ENCODE measurements around the gene NCK1. TPM values are rescaled to one million over a fixed set of nuclear protein-coding genes. Genes with fewer than 3 reads are reported as not detected.

The NCK1 gene
- total and polyA plus RNA-seq, 9 donors = 24.2 to 34.6 (median 27.5) TPM

- no peak for DNase-seq
- H3K36me3 ChIP-seq (ENCODE audit: control insufficient read depth, insufficient read depth, low read length) = no peaks in the 10 kb centered on the region
- H3K27ac ChIP-seq (ENCODE audit: low read length) = no peak overlapping the region
- H3K27me3 ChIP-seq (ENCODE audit: control insufficient read depth, insufficient read depth, low read length) = no peaks in the 10 kb centered on the region
- no peak overlapping the region for H3K4me3 ChIP-seq (ENCODE audit: low read length)
- WGBS (ENCODE audit: insufficient coverage) = no CpG with 5 or more reads among the region's 3 CpGs
- no peaks in the 10 kb centered on the region for H3K9me3 ChIP-seq (replicated peaks; ENCODE audit: control insufficient read depth, low read depth, low read length)
- no peaks in the 10 kb centered on the region for H3K4me1 ChIP-seq (ENCODE audit: control insufficient read depth, insufficient read depth, low read length)
These were observed 26.0 kb upstream of the NCK1 start for GRCh38 chr3:136835813-136836510.

- no peaks in the 10 kb centered on the region for H3K9me3 ChIP-seq (replicated peaks; ENCODE audit: control insufficient read depth, low read depth, low read length)
- no peak for DNase-seq
- no peaks in the 10 kb centered on the region for H3K4me1 ChIP-seq (ENCODE audit: control insufficient read depth, insufficient read depth, low read length)
These were observed 25.4 kb upstream of the NCK1 start for GRCh38 chr3:136836511-136837156.

GRCh38 chr3:136838641-136839555 is 23.1 kb upstream of the NCK1 start:
- H3K27ac ChIP-seq (ENCODE audit: low read length) = no peak overlapping the region
- no peak overlapping the region for H3K4me3 ChIP-seq (ENCODE audit: low read length)
- no peaks in the 10 kb centered on the region for H3K27me3 ChIP-seq (ENCODE audit: control insufficient read depth, insufficient read depth, low read length)
- H3K9me3 ChIP-seq (replicated peaks; ENCODE audit: control insufficient read depth, low read depth, low read length) = no peaks in the 10 kb centered on the region
- DNase-seq = no peak
- H3K36me3 ChIP-seq (ENCODE audit: control insufficient read depth, insufficient read depth, low read length) = peaks cover 2% of the 10 kb centered on the region
- no CpG with 5 or more reads among the region's 1 CpG for WGBS (ENCODE audit: insufficient coverage)
- H3K4me1 ChIP-seq (ENCODE audit: control insufficient read depth, insufficient read depth, low read length) = no peaks in the 10 kb centered on the region

More at GRCh38 chr3:136836511-136837156, 25.4 kb upstream of the NCK1 start:
- Histone ChIP-seq H3K36me3 (ENCODE audit: control insufficient read depth, insufficient read depth, low read length) (no peaks in the 10 kb centered on the region), H3K27me3 (ENCODE audit: control insufficient read depth, insufficient read depth, low read length) (no peaks in the 10 kb centered on the region), H3K4me3 (ENCODE audit: low read length) (no peak overlapping the region), H3K27ac (ENCODE audit: low read length) (no peak overlapping the region)

- H3K27ac ChIP-seq (ENCODE audit: low read length) = no peak overlapping the region
- H3K4me3 ChIP-seq (ENCODE audit: low read length) = no peak overlapping the region
- no peak for DNase-seq
- H3K9me3 ChIP-seq (replicated peaks; ENCODE audit: control insufficient read depth, low read depth, low read length) = no peaks in the 10 kb centered on the region
- no peaks in the 10 kb centered on the region for H3K27me3 ChIP-seq (ENCODE audit: control insufficient read depth, insufficient read depth, low read length)
- no peaks in the 10 kb centered on the region for H3K4me1 ChIP-seq (ENCODE audit: control insufficient read depth, insufficient read depth, low read length)
- peaks cover 2% of the 10 kb centered on the region for H3K36me3 ChIP-seq (ENCODE audit: control insufficient read depth, insufficient read depth, low read length)
These were observed 22.5 kb upstream of the NCK1 start for GRCh38 chr3:136839556-136839931.

- Histone ChIP-seq H3K4me3 (ENCODE audit: low read length) (no peak overlapping the region), H3K9me3 (replicated peaks; ENCODE audit: control insufficient read depth, low read depth, low read length) (no peaks in the 10 kb centered on the region), H3K4me1 (ENCODE audit: control insufficient read depth, insufficient read depth, low read length) (no peaks in the 10 kb centered on the region), H3K36me3 (ENCODE audit: control insufficient read depth, insufficient read depth, low read length) (peaks cover 2% of the 10 kb centered on the region), H3K27ac (ENCODE audit: low read length) (no peak overlapping the region), H3K27me3 (ENCODE audit: control insufficient read depth, insufficient read depth, low read length) (no peaks in the 10 kb centered on the region)
- DNase-seq = no peak
- WGBS (ENCODE audit: insufficient coverage) = 71% methylated on average over 1 of the region's 2 CpGs
These were observed 21.8 kb upstream of the NCK1 start for GRCh38 chr3:136840252-136840651.

- Histone ChIP-seq H3K36me3 (ENCODE audit: control insufficient read depth, insufficient read depth, low read length) (peaks cover 4% of the 10 kb centered on the region), H3K27me3 (ENCODE audit: control insufficient read depth, insufficient read depth, low read length) (no peaks in the 10 kb centered on the region), H3K27ac (ENCODE audit: low read length) (no peak overlapping the region), H3K4me1 (ENCODE audit: control insufficient read depth, insufficient read depth, low read length) (no peaks in the 10 kb centered on the region), H3K9me3 (replicated peaks; ENCODE audit: control insufficient read depth, low read depth, low read length) (no peaks in the 10 kb centered on the region), H3K4me3 (ENCODE audit: low read length) (no peak overlapping the region)
- no peak for DNase-seq
- no CpG with 5 or more reads among the region's 1 CpG for WGBS (ENCODE audit: insufficient coverage)
These were observed 19.7 kb upstream of the NCK1 start for GRCh38 chr3:136842294-136842693.

- H3K27me3 ChIP-seq (ENCODE audit: control insufficient read depth, insufficient read depth, low read length) = no peaks in the 10 kb centered on the region
- peaks cover 4% of the 10 kb centered on the region for H3K36me3 ChIP-seq (ENCODE audit: control insufficient read depth, insufficient read depth, low read length)
- no peak for DNase-seq
- no peak overlapping the region for H3K27ac ChIP-seq (ENCODE audit: low read length)
- WGBS (ENCODE audit: insufficient coverage) = no CpG with 5 or more reads among the region's 1 CpG
- H3K4me1 ChIP-seq (ENCODE audit: control insufficient read depth, insufficient read depth, low read length) = no peaks in the 10 kb centered on the region
- H3K9me3 ChIP-seq (replicated peaks; ENCODE audit: control insufficient read depth, low read depth, low read length) = no peaks in the 10 kb centered on the region
- H3K4me3 ChIP-seq (ENCODE audit: low read length) = no peak overlapping the region
These were observed 17.3 kb upstream of the NCK1 start for GRCh38 chr3:136844724-136845123.

- Histone ChIP-seq H3K4me1 (ENCODE audit: control insufficient read depth, insufficient read depth, low read length) (no peaks in the 10 kb centered on the region), H3K9me3 (replicated peaks; ENCODE audit: control insufficient read depth, low read depth, low read length) (no peaks in the 10 kb centered on the region), H3K36me3 (ENCODE audit: control insufficient read depth, insufficient read depth, low read length) (no peaks in the 10 kb centered on the region), H3K27me3 (ENCODE audit: control insufficient read depth, insufficient read depth, low read length) (no peaks in the 10 kb centered on the region), H3K27ac (ENCODE audit: low read length) (no peak overlapping the region), H3K4me3 (ENCODE audit: low read length) (no peak overlapping the region)
- 70% methylated on average over 2 of the region's 4 CpGs for WGBS (ENCODE audit: insufficient coverage)
- no peak for DNase-seq
These were observed 9.8 kb upstream of the NCK1 start for GRCh38 chr3:136852180-136852579.

GRCh38 chr3:136856665-136857064 is 5.3 kb upstream of the NCK1 start:
- H3K27ac ChIP-seq (ENCODE audit: low read length) = no peak overlapping the region
- no peaks in the 10 kb centered on the region for H3K9me3 ChIP-seq (replicated peaks; ENCODE audit: control insufficient read depth, low read depth, low read length)
- H3K4me3 ChIP-seq (ENCODE audit: low read length) = no peak overlapping the region
- peak; percentile 42 for DNase-seq
- no peaks in the 10 kb centered on the region for H3K27me3 ChIP-seq (ENCODE audit: control insufficient read depth, insufficient read depth, low read length)
- no peaks in the 10 kb centered on the region for H3K36me3 ChIP-seq (ENCODE audit: control insufficient read depth, insufficient read depth, low read length)
- H3K4me1 ChIP-seq (ENCODE audit: control insufficient read depth, insufficient read depth, low read length) = peaks cover 6% of the 10 kb centered on the region

GRCh38 chr3:136858381-136858780 is 3.6 kb upstream of the NCK1 start:
- Histone ChIP-seq H3K9me3 (replicated peaks; ENCODE audit: control insufficient read depth, low read depth, low read length) (no peaks in the 10 kb centered on the region), H3K4me1 (ENCODE audit: control insufficient read depth, insufficient read depth, low read length) (peaks cover 9% of the 10 kb centered on the region), H3K36me3 (ENCODE audit: control insufficient read depth, insufficient read depth, low read length) (no peaks in the 10 kb centered on the region), H3K27me3 (ENCODE audit: control insufficient read depth, insufficient read depth, low read length) (no peaks in the 10 kb centered on the region), H3K27ac (ENCODE audit: low read length) (no peak overlapping the region), H3K4me3 (ENCODE audit: low read length) (no peak overlapping the region)
- peak; percentile 73 for DNase-seq

Measured in muscle of leg (tissue), 11 donors.